Lower leg skin (tissue), 3 donors: Measurements from ENCODE around the gene PRR4.

Experiments
- POLR2A ChIP-seq, 2 donors: fragments of 450-650 bp; IDR thresholded peaks; one replicate each; pipeline ENCODE4 v1.6.1; 2016 to 2017; ENCODE audit warnings: antibody characterized with exemption in 2 of 2, mild to moderate bottlenecking in 1 of 2, moderate library complexity in 1 of 2
- TF ChIP-seq, protein P1 (sequence below), 3 donors: fragments of 450-650 bp; IDR thresholded peaks; one replicate each; pipeline ENCODE4 v1.5.1; 2016; ENCODE audit warnings: antibody characterized with exemption in 3 of 3, mild to moderate bottlenecking in 3 of 3, moderate library complexity in 2 of 3

DNA sequence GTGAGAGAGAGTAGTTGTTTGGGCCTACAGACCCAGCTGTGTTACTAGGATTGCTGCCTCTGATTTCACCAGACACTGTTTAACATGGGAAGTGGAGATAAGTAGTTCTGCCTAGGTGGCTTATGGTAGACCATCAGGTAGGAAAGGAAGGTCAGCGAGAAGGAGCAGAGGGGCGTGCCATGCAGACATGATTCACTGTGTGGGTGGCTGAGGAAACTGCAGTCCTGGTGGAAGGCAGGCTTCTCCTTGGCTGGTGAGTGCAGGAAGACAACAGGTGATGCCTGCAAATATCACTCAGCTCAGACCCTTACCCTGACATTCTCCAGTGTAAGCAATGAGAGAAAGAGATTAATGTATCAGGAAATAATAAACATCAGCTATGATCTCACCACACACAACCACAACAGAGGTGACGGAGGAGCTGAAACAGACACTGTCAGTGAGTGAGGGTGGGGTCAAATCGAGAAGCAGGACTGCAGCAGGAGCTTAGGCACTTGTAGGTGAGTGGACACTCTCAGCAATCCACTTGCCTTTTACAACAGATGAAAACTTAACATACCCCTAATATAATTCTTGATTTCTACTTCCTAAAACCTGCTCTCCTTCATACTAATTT is 2.1 kb upstream of the PRR4 start:
- TF ChIP-seq POLR2A (IDR thresholded peaks at IDR 0.05) = no peak
- TF ChIP-seq, protein P1, sequence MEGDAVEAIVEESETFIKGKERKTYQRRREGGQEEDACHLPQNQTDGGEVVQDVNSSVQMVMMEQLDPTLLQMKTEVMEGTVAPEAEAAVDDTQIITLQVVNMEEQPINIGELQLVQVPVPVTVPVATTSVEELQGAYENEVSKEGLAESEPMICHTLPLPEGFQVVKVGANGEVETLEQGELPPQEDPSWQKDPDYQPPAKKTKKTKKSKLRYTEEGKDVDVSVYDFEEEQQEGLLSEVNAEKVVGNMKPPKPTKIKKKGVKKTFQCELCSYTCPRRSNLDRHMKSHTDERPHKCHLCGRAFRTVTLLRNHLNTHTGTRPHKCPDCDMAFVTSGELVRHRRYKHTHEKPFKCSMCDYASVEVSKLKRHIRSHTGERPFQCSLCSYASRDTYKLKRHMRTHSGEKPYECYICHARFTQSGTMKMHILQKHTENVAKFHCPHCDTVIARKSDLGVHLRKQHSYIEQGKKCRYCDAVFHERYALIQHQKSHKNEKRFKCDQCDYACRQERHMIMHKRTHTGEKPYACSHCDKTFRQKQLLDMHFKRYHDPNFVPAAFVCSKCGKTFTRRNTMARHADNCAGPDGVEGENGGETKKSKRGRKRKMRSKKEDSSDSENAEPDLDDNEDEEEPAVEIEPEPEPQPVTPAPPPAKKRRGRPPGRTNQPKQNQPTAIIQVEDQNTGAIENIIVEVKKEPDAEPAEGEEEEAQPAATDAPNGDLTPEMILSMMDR (IDR thresholded peaks at IDR 0.05) = no peak
